Measurements from ENCODE around the gene ABAT. TPM values are rescaled to one million over a fixed set of nuclear protein-coding genes. Genes with fewer than 3 reads are reported as not detected.
"Not testable (repeated sequence)": the region's sequence is repeated elsewhere in the genome, so short reads cannot be mapped to it uniquely, and the experiment has no call there.

Gene ABAT
- total RNA-seq, 2 donors from 2014 or later = 67.4 to 74.7 TPM

DNA sequence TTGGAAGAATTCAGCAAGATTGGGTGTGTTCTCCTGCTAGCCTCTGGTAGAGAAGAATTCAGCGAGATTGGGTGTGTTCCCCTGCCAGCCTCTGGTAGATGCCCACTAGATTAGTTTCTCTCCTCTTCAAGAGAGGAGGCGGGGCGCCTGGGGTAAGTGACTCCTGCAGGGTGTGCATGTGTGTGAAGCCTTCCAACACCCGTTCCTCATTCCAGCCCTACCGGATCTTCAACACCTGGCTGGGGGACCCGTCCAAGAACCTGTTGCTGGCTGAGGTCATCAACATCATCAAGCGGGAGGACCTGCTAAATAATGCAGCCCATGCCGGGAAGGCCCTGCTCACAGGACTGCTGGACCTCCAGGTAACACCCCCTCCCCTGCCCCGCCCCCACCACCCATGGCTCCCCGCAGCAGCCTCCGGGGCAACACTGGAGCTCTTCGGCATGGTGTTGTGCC is 101.7 kb downstream of the ABAT start:
- Histone ChIP-seq H3K4me1 (replicated peaks) (no peaks in the 10 kb centered on the region), H3K27me3 (replicated peaks; ENCODE audit: insufficient read depth) (no peaks in the 10 kb centered on the region), H3K4me3 (no peak overlapping the region), H3K9me3 (no peaks in the 10 kb centered on the region), H3K27ac (no peak overlapping the region), H3K36me3 (peaks cover 0 to 5% of the 10 kb centered on the region in 2 donors)
- DNase-seq (ENCODE audit: low spot score) = peak; percentile 40
- intact Hi-C loops (cut with DNase I) = no loop called here
- 49% methylated on average over 12 of the region's 12 CpGs for WGBS
- TF ChIP-seq POLR2AphosphoS5 (IDR thresholded peaks at IDR 0.05) (peak; percentile 29), CTCF (IDR thresholded peaks at IDR 0.05) (no peak)

GRCh38 chr16:8777217-8777616 is 102.8 kb downstream of the ABAT start:
- DNase-seq (ENCODE audit: low spot score) = no peak
- H3K36me3 ChIP-seq = peaks cover 0 to 5% of the 10 kb centered on the region in 2 donors
- no peak overlapping the region for H3K27ac ChIP-seq
- H3K4me1 ChIP-seq (replicated peaks) = no peaks in the 10 kb centered on the region
- H3K4me3 ChIP-seq = no peak overlapping the region
- no peaks in the 10 kb centered on the region for H3K9me3 ChIP-seq
- intact Hi-C loops (cut with DNase I) = no loop called here
- H3K27me3 ChIP-seq (replicated peaks; ENCODE audit: insufficient read depth) = no peaks in the 10 kb centered on the region
- WGBS = 96% methylated on average over 7 of the region's 7 CpGs
- no peak for TF ChIP-seq CTCF (IDR thresholded peaks at IDR 0.05)
- no peak for TF ChIP-seq POLR2A (IDR thresholded peaks at IDR 0.05)
- no peak for TF ChIP-seq POLR2AphosphoS5 (IDR thresholded peaks at IDR 0.05)

DNA sequence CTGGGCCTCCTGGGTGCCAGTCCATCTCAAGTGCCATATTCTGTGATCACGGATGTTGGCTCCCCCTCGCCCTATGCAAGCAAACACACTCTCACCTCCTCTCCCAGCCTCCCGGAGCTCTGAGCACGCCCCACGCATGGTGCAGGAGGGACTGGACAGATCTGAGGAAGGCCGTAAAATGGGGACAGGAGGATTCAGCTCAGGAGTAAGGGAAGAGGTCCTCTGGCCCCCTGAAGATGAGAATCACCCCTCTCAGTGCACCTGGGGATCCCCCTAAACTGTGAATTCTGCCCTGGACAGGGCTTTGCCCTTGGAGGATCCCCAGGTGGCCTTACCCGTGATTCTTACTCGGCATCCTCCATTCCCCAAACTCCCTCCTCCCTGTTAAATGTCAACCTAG is 107.4 kb downstream of the ABAT start:
- intact Hi-C loops (cut with DNase I) = no loop called here
- no peak overlapping the region for H3K27ac ChIP-seq
- TF ChIP-seq POLR2AphosphoS5 (IDR thresholded peaks at IDR 0.05) = no peak
- TF ChIP-seq CTCF (IDR thresholded peaks at IDR 0.05) = no peak
- TF ChIP-seq POLR2A (IDR thresholded peaks at IDR 0.05) = no peak
- DNase-seq (ENCODE audit: low spot score) = no peak
- no peaks in the 10 kb centered on the region for H3K4me1 ChIP-seq (replicated peaks)
- no peak overlapping the region for H3K4me3 ChIP-seq
- H3K36me3 ChIP-seq = no peaks in the 10 kb centered on the region
- no peaks in the 10 kb centered on the region for H3K9me3 ChIP-seq
- WGBS = 88% methylated on average over 8 of the region's 8 CpGs
- H3K27me3 ChIP-seq (replicated peaks; ENCODE audit: insufficient read depth) = no peaks in the 10 kb centered on the region

- Histone ChIP-seq H3K4me1 (replicated peaks) (no peaks in the 10 kb centered on the region), H3K9me3 (no peaks in the 10 kb centered on the region), H3K27me3 (replicated peaks; ENCODE audit: insufficient read depth) (no peaks in the 10 kb centered on the region), H3K36me3 (no peaks in the 10 kb centered on the region), H3K4me3 (no peak overlapping the region), H3K27ac (no peak overlapping the region)
- WGBS = 72% methylated on average over 6 of the region's 6 CpGs
- TF ChIP-seq POLR2A (IDR thresholded peaks at IDR 0.05) (no peak), POLR2AphosphoS5 (IDR thresholded peaks at IDR 0.05) (no peak), CTCF (IDR thresholded peaks at IDR 0.05) (no peak)
- intact Hi-C loops (cut with DNase I) = no loop called here
- no peak for DNase-seq (ENCODE audit: low spot score)
These were observed 108.3 kb downstream of the ABAT start for GRCh38 chr16:8782673-8783072.

- Histone ChIP-seq H3K36me3 (no peaks in the 10 kb centered on the region), H3K27me3 (replicated peaks; ENCODE audit: insufficient read depth) (no peaks in the 10 kb centered on the region), H3K27ac (no peak overlapping the region), H3K9me3 (no peaks in the 10 kb centered on the region), H3K4me3 (no peak overlapping the region), H3K4me1 (replicated peaks) (no peaks in the 10 kb centered on the region)
- 89% methylated on average over 6 of the region's 6 CpGs for WGBS
- intact Hi-C loops (cut with DNase I) = no loop called here
- DNase-seq (ENCODE audit: low spot score) = no peak
- TF ChIP-seq CTCF (IDR thresholded peaks at IDR 0.05) (no peak), POLR2A (IDR thresholded peaks at IDR 0.05) (no peak), POLR2AphosphoS5 (IDR thresholded peaks at IDR 0.05) (no peak)
These were observed 111.0 kb downstream of the ABAT start for GRCh38 chr16:8785408-8785807.

- H3K36me3 ChIP-seq; H3K4me3 ChIP-seq; H3K9me3 ChIP-seq; intact Hi-C loops (cut with DNase I); H3K27me3 ChIP-seq (replicated peaks; ENCODE audit: insufficient read depth); DNase-seq (ENCODE audit: low spot score); H3K4me1 ChIP-seq (replicated peaks); H3K27ac ChIP-seq: not testable (repeated sequence)
- WGBS = 82% methylated on average over 11 of the region's 11 CpGs
These were observed 111.9 kb downstream of the ABAT start for GRCh38 chr16:8786316-8786715.
